HepG2 (cell line): Measurements from ENCODE around the gene BRINP1. TPM values are rescaled to one million over a fixed set of nuclear protein-coding genes. Genes with fewer than 3 reads are reported as not detected.

Experiments used
- ATAC-seq: fragments of 200-7000 bp; cut with Tn5 transposase; 3 replicates; pipeline ENCODE4 v1.9.1; 2020; ENCODE audit warnings: mild to moderate bottlenecking, moderate library complexity
- BruUV-seq: library from RNA; stranded (reverse); fragments of 400-500 nt; replicated peaks from 2 replicates; lab custom pipeline; 2021; lab: Mats Ljungman, UMichigan
- CTCF ChIA-PET: fragments of 300-600 bp; formaldehyde crosslinking; extraction: SDS; loops from one replicate; lab custom pipeline; 2021; ENCODE audit warnings: low total read pairs, inconsistent platforms, low intra/inter-chr PET ratio; lab: Yijun Ruan, JAX
- POLR2A ChIA-PET: fragments of 350-600 bp; sonication (Branson Sonifier 250); formaldehyde crosslinking; loops from one replicate; lab custom pipeline; 2020; ENCODE audit warnings: antibody characterized with exemption, inconsistent platforms; lab: Yijun Ruan, JAX
- DNase-seq: peaks from one replicate; pipeline ENCODE4 v3.0.0-alpha.2; 2015; ENCODE audit warnings: low spot score
- FAIRE-seq: peaks from 3 replicates; lab custom pipeline; 2011; peaks lifted over from hg19 to GRCh38; lab: Jason Lieb, UNC
- H2AFZ ChIP-seq: one replicate; pipeline ENCODE4 v1.6.1; 2011; ENCODE audit warnings: low read length, inconsistent platforms
- H3K27ac ChIP-seq: fragments of 300-600 bp; 3 replicates; pipeline ENCODE4 v1.8.0; 2011; ENCODE audit warnings: mixed run types, mild to moderate bottlenecking, mixed read lengths, low read length, inconsistent platforms; ENCODE audit not compliant: insufficient read depth; ENCODE audit errors: extremely low read length
- H3K27me3 ChIP-seq, 2 experiments: fragments of 200-600 bp in 1 of 2; 2 replicates in 1 of 2; 3 replicates in 1 of 2; pipeline versions ENCODE4 v1.6.0 to v1.8.0; 2011; ENCODE audit warnings: low read length in 2 of 2, mild to moderate bottlenecking in 2 of 2, moderate library complexity in 2 of 2, inconsistent platforms in 1 of 2; ENCODE audit not compliant: insufficient read depth in 2 of 2, control insufficient read depth in 1 of 2
- H3K36me3 ChIP-seq, 2 experiments: fragments of 200-600 bp in 1 of 2; replicated peaks in 1 of 2; 2 replicates in 1 of 2; 3 replicates in 1 of 2; pipeline versions ENCODE4 v1.5.1 to v1.8.0; 2011; ENCODE audit warnings: low read length in 2 of 2, inconsistent platforms in 1 of 2; ENCODE audit not compliant: insufficient read depth in 2 of 2, control insufficient read depth in 1 of 2
- H3K4me1 ChIP-seq: 2 replicates; pipeline ENCODE4 v1.5.1; 2012; ENCODE audit warnings: low read length, inconsistent platforms; ENCODE audit not compliant: insufficient read depth
- H3K4me2 ChIP-seq: 2 replicates; pipeline ENCODE4 v1.6.0; 2011; ENCODE audit warnings: low read depth, low read length, inconsistent platforms
- H3K4me3 ChIP-seq, 3 experiments: fragments of 200-600 bp in 1 of 3; sonication (generic), shearing (Covaris generic) in 1 of 3; replicated peaks in 1 of 3; 2 replicates each; pipeline ENCODE4 v1.5.1; 2011 to 2016; ENCODE audit warnings: low read length in 3 of 3, inconsistent platforms in 2 of 3, low read depth in 2 of 3, mild to moderate bottlenecking in 2 of 3, control low read depth in 1 of 3, mixed read lengths in 1 of 3; ENCODE audit not compliant: insufficient read depth in 1 of 3
- H3K79me2 ChIP-seq: one replicate; pipeline ENCODE4 v1.6.1; 2011; ENCODE audit warnings: low read length, inconsistent platforms; ENCODE audit not compliant: insufficient read depth
- H3K9ac ChIP-seq: 2 replicates; pipeline ENCODE4 v1.6.0; 2011; ENCODE audit warnings: mild to moderate bottlenecking, low read depth, low read length, inconsistent platforms; ENCODE audit not compliant: insufficient read depth
- H3K9me3 ChIP-seq: 2 replicates; pipeline ENCODE4 v1.5.1; 2012; ENCODE audit warnings: mild to moderate bottlenecking, low read length
- H4K20me1 ChIP-seq: 2 replicates; pipeline ENCODE4 v1.6.0; 2011; ENCODE audit warnings: inconsistent platforms, mild to moderate bottlenecking, low read length, moderate library complexity; ENCODE audit not compliant: insufficient read depth
- CSRNP2 ChIP-seq: sonication (generic); formaldehyde crosslinking; conservative IDR thresholded peaks from 2 replicates; pipeline ENCODE4 v1.8.0; 2022; ENCODE audit warnings: low read depth, missing genetic modification reagents
- HNRNPLL ChIP-seq: fragments of 200-400 bp; formaldehyde crosslinking; IDR thresholded peaks from 2 replicates; pipeline ENCODE4 v1.6.1; 2017; ENCODE audit warnings: mild to moderate bottlenecking, low read depth, low read length; ENCODE audit not compliant: poor library complexity, severe bottlenecking
- JARID2 ChIP-seq: sonication (generic); formaldehyde crosslinking; IDR thresholded peaks from 2 replicates; pipeline ENCODE4 v1.8.1; 2023; ENCODE audit warnings: missing genetic modification reagents, inconsistent platforms; ENCODE audit not compliant: insufficient replicate concordance
- MBNL3 ChIP-seq: fragments of 250-450 bp; sonication (Bioruptor Pico); conservative IDR thresholded peaks from 2 replicates; pipeline ENCODE4 v1.8.0; 2022; ENCODE audit warnings: mild to moderate bottlenecking, inconsistent platforms
- MYC ChIP-seq: sonication (generic); formaldehyde crosslinking; IDR thresholded peaks from 2 replicates; pipeline ENCODE4 v1.9.0; 2021; ENCODE audit warnings: missing genetic modification reagents, borderline replicate concordance
- NFKBIZ ChIP-seq: IDR thresholded peaks from 2 replicates; pipeline ENCODE4 v1.6.1; 2018; ENCODE audit warnings: missing genetic modification reagents, missing compliant biosample characterization
- PBX2 ChIP-seq: IDR thresholded peaks from 2 replicates; pipeline ENCODE4 v1.6.1; 2016; ENCODE audit warnings: control low read depth
- PLSCR1 ChIP-seq: sonication (generic); formaldehyde crosslinking; IDR thresholded peaks from 2 replicates; pipeline ENCODE4 v1.5.0; 2020; ENCODE audit warnings: missing genetic modification reagents, mild to moderate bottlenecking, borderline replicate concordance
- RXRB ChIP-seq: IDR thresholded peaks from 2 replicates; pipeline ENCODE4 v1.6.1; 2016; ENCODE audit warnings: borderline replicate concordance, missing genetic modification reagents, missing compliant biosample characterization
- ZNF235 ChIP-seq: sonication (generic); formaldehyde crosslinking; IDR thresholded peaks from 2 replicates; pipeline ENCODE4 v1.8.1; 2023; ENCODE audit warnings: mild to moderate bottlenecking, missing genetic modification reagents, borderline replicate concordance
- ZNF652 ChIP-seq: IDR thresholded peaks from 2 replicates; pipeline ENCODE4 v1.6.1; 2016; ENCODE audit warnings: low read depth, borderline replicate concordance
- ZNF687 ChIP-seq: sonication (generic); formaldehyde crosslinking; IDR thresholded peaks from 2 replicates; pipeline ENCODE4 v1.5.1; 2020; ENCODE audit warnings: mild to moderate bottlenecking, missing genetic modification reagents, moderate library complexity
- ZNF768 ChIP-seq: sonication (generic); formaldehyde crosslinking; IDR thresholded peaks from 2 replicates; pipeline ENCODE4 v1.4.0; 2020; ENCODE audit warnings: missing genetic modification reagents
- ZNF776 ChIP-seq: sonication (generic); formaldehyde crosslinking; IDR thresholded peaks from 2 replicates; pipeline ENCODE4 v1.4.0; 2020; ENCODE audit warnings: mild to moderate bottlenecking, missing genetic modification reagents
- WGBS: methylation state at CpG from one replicate; pipeline ENCODE4 v1.1.6; 2017; ENCODE audit warnings: low lambda C conversion rate; 5-methylcytosine and 5-hydroxymethylcytosine counted together
- in situ Hi-C: cut with HindIII; loops from 2 replicates; pipeline ENCODE4 v1.10.0; 2017; ENCODE audit warnings: low pct_unique_long_range_greater_than_20kb; ENCODE audit not compliant: extremely low pct_ligation_motif_present
- intact Hi-C: fragments of 100-400 bp; cut with micrococcal nuclease; formaldehyde crosslinking; loops from one replicate; pipeline ENCODE4 v1.10.0; 2022; ENCODE audit not compliant: unreplicated experiment
- polyA plus RNA-seq, 8 experiments: library from polyadenylated mRNA; depleted of rRNA in 3 of 8; stranded (reverse) in 7 of 8; unstranded in 1 of 8; fragments of >200 nt; fragmentation: Illumina TruSeq in 4 of 8; extraction: Trizol in 4 of 8; gene quantifications; 2 replicates each; pipeline versions ENCODE4 v1.2.1 to v1.2.3, GENCODE V29; 2011 to 2016; ENCODE audit warnings: low read depth in 4 of 8, missing spikeins in 1 of 8, mixed read lengths in 1 of 8; ENCODE audit not compliant: insufficient read depth in 1 of 8
- total RNA-seq, 5 experiments: library from RNA; depleted of rRNA; stranded (reverse); fragments of >200 nt; fragmentation: Illumina TruSeq; extraction: Trizol; gene quantifications; 2 replicates each; pipeline ENCODE4 v1.2.3, GENCODE V29; 2016; ENCODE audit warnings: low read depth in 1 of 5

Gene BRINP1
- total and polyA plus RNA-seq, 2 of the 13 experiments (the other 11 are each of a cell fraction or from before 2014, with no cell fraction given): not detected

- BruUV-seq: no TSS peak
- H4K20me1 ChIP-seq: no peaks in the 10 kb centered on the region
- FAIRE-seq (no peak), ATAC-seq (no peak), DNase-seq (no peak)
- H3K27ac ChIP-seq: no peak overlapping the region
- intact Hi-C loops: no loop called here
- WGBS: 3% methylated on average over 4 of the region's 4 CpGs
- no peak overlapping the region for H3K9ac ChIP-seq
- H3K4me1 ChIP-seq: no peaks in the 10 kb centered on the region
- H3K79me2 ChIP-seq: no peaks in the 10 kb centered on the region
- no peaks in the 10 kb centered on the region; the same call in 1 of the 2 replicates for H3K9me3 ChIP-seq
- H3K4me3 ChIP-seq: no peak overlapping the region
- H3K36me3 ChIP-seq: no peaks in the 10 kb centered on the region
- ChIA-PET CTCF (no interaction called here), POLR2A (no interaction called here)
- in situ Hi-C loops: no loop called here
- H3K27me3 ChIP-seq: no peaks in the 10 kb centered on the region
- H3K4me2 ChIP-seq: no peak overlapping the region
- no peak overlapping the region for H2AFZ ChIP-seq
- no peak for TF ChIP-seq RXRB (CRISPR knock-in tag)
- TF ChIP-seq ZNF768: no peak
- TF ChIP-seq MYC (CRISPR knock-in tag): no peak
- TF ChIP-seq PLSCR1 (CRISPR knock-in tag): no peak
- no peak for TF ChIP-seq PBX2
- no peak for TF ChIP-seq JARID2 (CRISPR knock-in tag)
- TF ChIP-seq NFKBIZ: no peak
- no peak for TF ChIP-seq ZNF687 (CRISPR knock-in tag)
- no peak for TF ChIP-seq ZNF652 (CRISPR knock-in tag)
- no peak for TF ChIP-seq ZNF235 (CRISPR knock-in tag)
- no peak for TF ChIP-seq HNRNPLL
- TF ChIP-seq ZNF776: no peak
- no peak for TF ChIP-seq CSRNP2
- TF ChIP-seq MBNL3 (CRISPR knock-in tag): no peak
These were observed 55.4 kb downstream of the BRINP1 start for GRCh38 chr9:119313846-119314245.
